GM12891 (cell line): ENCODE data around the gene PCYOX1L.

ENCODE experiments used
- DNase-seq: peaks from one replicate; pipeline ENCODE4 v3.0.0; 2011; ENCODE audit warnings: low spot score; ENCODE audit not compliant: insufficient read length
- FAIRE-seq: peaks from 2 replicates; lab custom pipeline; 2011; peaks lifted over from hg19 to GRCh38; lab: Jason Lieb, UNC
- PAX5 ChIP-seq: IDR thresholded peaks from 2 replicates; pipeline ENCODE4 v1.6.1; 2011; ENCODE audit warnings: low read length, moderate library complexity, mild to moderate bottlenecking; ENCODE audit not compliant: insufficient read depth, severe bottlenecking
- POLR2A ChIP-seq: IDR thresholded peaks from 2 replicates; pipeline ENCODE4 v1.6.1; 2011; ENCODE audit warnings: low read depth, low read length, control low read depth
- POLR2AphosphoS5 ChIP-seq: IDR thresholded peaks from 2 replicates; pipeline ENCODE4 v1.6.1; 2011; ENCODE audit warnings: low read depth, low read length, control low read depth
- POU2F2 ChIP-seq: IDR thresholded peaks from 2 replicates; pipeline ENCODE4 v1.6.1; 2011; ENCODE audit warnings: low read depth, mild to moderate bottlenecking, control low read depth, low read length, moderate library complexity
- SPI1 ChIP-seq: IDR thresholded peaks from 2 replicates; pipeline ENCODE4 v1.6.1; 2011; ENCODE audit warnings: low read depth, low read length, control low read depth
- TAF1 ChIP-seq: IDR thresholded peaks from 2 replicates; pipeline ENCODE4 v1.6.1; 2011; ENCODE audit warnings: low read depth, low read length, control low read depth

Gene PCYOX1L

GRCh38 chr5:149328177-149328576 lies 29.7 kb upstream of the PCYOX1L start:
- no peak for TF ChIP-seq TAF1
- TF ChIP-seq PAX5: no peak
- TF ChIP-seq POLR2AphosphoS5: no peak
- TF ChIP-seq SPI1: no peak
- TF ChIP-seq POU2F2: no peak
- TF ChIP-seq POLR2A: no peak
- FAIRE-seq (no peak), DNase-seq (no peak)

GRCh38 chr5:149333711-149334443 lies 24.0 kb upstream of the PCYOX1L start:
- FAIRE-seq (no peak), DNase-seq (no peak)
- TF ChIP-seq POU2F2: no peak
- TF ChIP-seq TAF1: no peak
- no peak for TF ChIP-seq POLR2AphosphoS5
- TF ChIP-seq PAX5: no peak
- TF ChIP-seq SPI1: no peak
- TF ChIP-seq POLR2A: no peak

- TF ChIP-seq POLR2AphosphoS5: no peak
- no peak for TF ChIP-seq SPI1
- TF ChIP-seq POLR2A: no peak
- no peak for TF ChIP-seq TAF1
- TF ChIP-seq PAX5: no peak
- no peak for TF ChIP-seq POU2F2
- FAIRE-seq: no peak
- no peak for DNase-seq
Observed at GRCh38 chr5:149337736-149338135, 20.1 kb upstream of the PCYOX1L start.

GRCh38 chr5:149338364-149338763 lies 19.5 kb upstream of the PCYOX1L start:
- DNase-seq (no peak), FAIRE-seq (no peak)

GRCh38 chr5:149340920-149341319 lies 16.9 kb upstream of the PCYOX1L start:
- DNase-seq (no peak), FAIRE-seq (no peak)
- TF ChIP-seq POLR2AphosphoS5: no peak
- no peak for TF ChIP-seq POU2F2
- no peak for TF ChIP-seq TAF1
- TF ChIP-seq SPI1: no peak
- TF ChIP-seq PAX5: no peak
- no peak for TF ChIP-seq POLR2A

More at GRCh38 chr5:149338364-149338763, 19.5 kb upstream of the PCYOX1L start:
- TF ChIP-seq POU2F2 (no peak), POLR2A (no peak), SPI1 (no peak), POLR2AphosphoS5 (no peak), PAX5 (no peak), TAF1 (no peak)

- TF ChIP-seq SPI1: no peak
- no peak for TF ChIP-seq TAF1
- no peak for TF ChIP-seq POLR2A
- no peak for TF ChIP-seq PAX5
- TF ChIP-seq POLR2AphosphoS5: no peak
- no peak for TF ChIP-seq POU2F2
- no peak for DNase-seq
- no peak for FAIRE-seq
Observed at GRCh38 chr5:149341876-149342275, 16.0 kb upstream of the PCYOX1L start.

- TF ChIP-seq POU2F2: no peak
- TF ChIP-seq TAF1: no peak
- TF ChIP-seq POLR2AphosphoS5: no peak
- no peak for TF ChIP-seq PAX5
- TF ChIP-seq POLR2A: no peak
- TF ChIP-seq SPI1: no peak
- DNase-seq (no peak), FAIRE-seq (no peak)
Observed at GRCh38 chr5:149344151-149344550, 13.7 kb upstream of the PCYOX1L start.

- TF ChIP-seq TAF1: peak; percentile 75; the same call in 1 of the 2 replicates
- TF ChIP-seq PAX5: no peak
- peak; percentile 83 for TF ChIP-seq POLR2A
- TF ChIP-seq POU2F2: no peak
- peak; percentile 86 for TF ChIP-seq POLR2AphosphoS5
- peak; percentile 7; the same call in 1 of the 2 replicates for TF ChIP-seq SPI1
- FAIRE-seq (peak; percentile 97), DNase-seq (peak; percentile 87)
Observed at GRCh38 chr5:149345147-149345891, 12.5 kb upstream of the PCYOX1L start, which contains the start of gene GRPEL2. GRPEL2 (plus strand) TSS chr5:149345499; CDS start chr5:149345540, 41 bp downstream.

- TF ChIP-seq TAF1: no peak
- TF ChIP-seq POU2F2: no peak
- no peak for TF ChIP-seq SPI1
- no peak for TF ChIP-seq POLR2AphosphoS5
- no peak for TF ChIP-seq POLR2A
- no peak for TF ChIP-seq PAX5
- FAIRE-seq: no peak
- no peak for DNase-seq
Observed at GRCh38 chr5:149345892-149346222, 12.0 kb upstream of the PCYOX1L start.

- no peak for DNase-seq
- TF ChIP-seq POLR2A: no peak
- no peak for FAIRE-seq
Observed at GRCh38 chr5:149348518-149348917, 9.3 kb upstream of the PCYOX1L start.
